Adrenal gland (tissue), 12 donors: ENCODE measurements around the gene ZFYVE19. TPM values are rescaled to one million over a fixed set of nuclear protein-coding genes. Genes with fewer than 3 reads are reported as not detected.
A peak's percentile ranks its signal among the peaks of the same experiment; 100 is the strongest.

ENCODE experiments used
- DNase-seq, 7 donors: peaks; one replicate each; pipeline ENCODE4 v3.0.0-alpha.2; 2019 to 2020
- H3K27ac ChIP-seq, 5 donors: fragments of 200-600 bp; sonication (generic) in 4 of 5; 1 replicate in 3 of 5; 2 replicates in 2 of 5; pipeline versions ENCODE4 v1.5.1 to v1.8.0; 2016 to 2020; ENCODE audit warnings: mild to moderate bottlenecking in 1 of 5
- H3K27me3 ChIP-seq: fragments of 200-600 bp; 2 replicates; pipeline ENCODE4 v1.8.0; 2021
- H3K36me3 ChIP-seq, 2 donors: fragments of 200-600 bp; replicated peaks in 1 of 2; 1 replicate in 1 of 2; 2 replicates in 1 of 2; pipeline versions ENCODE4 v1.5.1 to v1.8.0; 2018 to 2022
- H3K4me1 ChIP-seq, 2 donors: fragments of 200-600 bp; replicated peaks in 1 of 2; 1 replicate in 1 of 2; 2 replicates in 1 of 2; pipeline versions ENCODE4 v1.5.1 to v1.8.0; 2018 to 2021
- H3K4me3 ChIP-seq, 4 donors: fragments of 200-600 bp; sonication (generic) in 3 of 4; one replicate each; pipeline ENCODE4 v1.5.1; 2016 to 2018
- H3K9me3 ChIP-seq, 3 donors: fragments of 200-600 bp; sonication (generic) in 1 of 3; replicated peaks in 1 of 3; 1 replicate in 2 of 3; 2 replicates in 1 of 3; pipeline versions ENCODE4 v1.5.1 to v1.8.0; 2016 to 2021
- CTCF ChIP-seq, 6 experiments: fragments of 450-650 bp in 4 of 6; fragments of 200-600 bp in 2 of 6; sonication (generic) in 1 of 6; IDR thresholded peaks; 1 replicate in 5 of 6; 2 replicates in 1 of 6; pipeline versions ENCODE4 v1.5.1 to v1.8.0; 2016 to 2021; ENCODE audit warnings: antibody characterized with exemption in 6 of 6, mild to moderate bottlenecking in 2 of 6, moderate library complexity in 1 of 6
- POLR2A ChIP-seq, 2 donors: fragments of 450-650 bp; IDR thresholded peaks; one replicate each; pipeline ENCODE4 v1.6.1; 2017; ENCODE audit warnings: antibody characterized with exemption in 2 of 2, mild to moderate bottlenecking in 2 of 2, moderate library complexity in 1 of 2
- WGBS, 4 donors: extraction: QIAGEN DNeasy Blood & Tissue Kit in 2 of 4; methylation state at CpG; one replicate each; pipeline versions ENCODE4 v1.1.5 to v1.1.7; 2013 to 2017; 5-methylcytosine and 5-hydroxymethylcytosine counted together
- intact Hi-C, 2 donors: fragments of 100-400 bp; cut with DNase I; formaldehyde crosslinking; loops; one replicate each; pipeline versions ENCODE4 v1.14.1 to v1.15.0; 2022 to 2023
- polyA plus RNA-seq, 3 donors: library from polyadenylated mRNA; stranded (reverse); fragments of 200-250 nt in 2 of 3; fragments of 350-450 nt in 1 of 3; fragmentation: Illumina TruSeq in 1 of 3; extraction: RNeasy Lipid Tissue Mini Kit (QIAGEN cat#74804) in 1 of 3; gene quantifications; one replicate each; pipeline ENCODE4 v1.2.3, GENCODE V29; 2013 to 2014
- total RNA-seq, 9 donors: library from RNA; depleted of rRNA in 4 of 9; stranded (reverse); fragments of >200 nt in 4 of 9; fragments of 120-200 nt in 1 of 9; fragmentation: NEBNext Ultra II Directional in 1 of 9; extraction: Animal tissue kit (Norgen Biotek cat#: 25700) in 1 of 9; gene quantifications; one replicate each; pipeline versions ENCODE4 v1.1.0 to v1.2.4, GENCODE V29; 2013 to 2023
- donor health status: healthy with polysubstance abuse.
- donor health status: Bipolar disorder and iron deficiency.
- donor health status: DM: yes; HTN: yes; CAD: no.
- donor health status: DM: no; HTN: no; CAD: no.
- donor health status: DM: no; HTN: no; CAD: no.
- donor health status: DM: yes; HTN: yes; CAD: no.

ZFYVE19 gene
- total and polyA plus RNA-seq, 12 donors: 11.0 to 35.1 (median 24.7) TPM

DNA sequence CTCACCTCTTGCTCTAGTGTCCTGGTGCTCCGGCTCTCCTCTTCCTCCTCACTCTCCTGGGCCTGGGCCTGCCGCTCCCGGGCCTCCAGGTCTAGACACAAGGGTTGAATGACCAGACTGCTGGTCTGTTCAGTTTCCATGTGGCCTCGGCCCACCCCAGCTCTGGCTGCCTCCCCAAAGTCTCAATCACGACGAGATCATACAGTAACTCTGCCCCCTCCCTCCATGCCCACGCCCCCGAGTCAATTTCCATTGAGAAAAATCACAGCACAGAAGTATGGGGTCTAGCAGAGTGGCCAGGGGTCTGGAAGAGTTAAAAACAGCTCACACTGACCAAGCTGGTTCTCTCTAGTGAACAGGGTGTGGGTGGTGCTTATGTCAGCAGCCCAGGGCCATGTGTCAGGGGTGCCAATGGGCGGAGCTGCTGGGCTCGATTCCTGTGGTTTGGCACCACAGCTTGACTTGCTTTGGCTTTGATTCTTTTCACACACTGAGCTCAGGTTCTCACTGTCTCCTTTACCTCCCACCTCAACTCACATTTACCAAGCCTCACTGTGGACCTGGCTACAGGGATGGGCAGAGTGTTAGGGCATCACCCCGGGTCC lies 30.2 kb upstream of the ZFYVE19 start:
- Histone ChIP-seq H3K4me1 (no peaks in the 10 kb centered on the region), H3K4me3 (no peak overlapping the region), H3K36me3 (peaks cover 0 to 77% of the 10 kb centered on the region in 2 donors), H3K27me3 (no peaks in the 10 kb centered on the region), H3K27ac (no peak overlapping the region), H3K9me3 (no peaks in the 10 kb centered on the region)
- no peak for TF ChIP-seq POLR2A (IDR thresholded peaks at IDR 0.05)
- TF ChIP-seq CTCF (IDR thresholded peaks at IDR 0.05): no peak
- intact Hi-C loops: no loop called here
- 76 to 84% (median 79%) methylated on average over 8 to 11 of the region's 11 CpGs for WGBS, 4 donors
- peak in 5 of 7 donors; percentile 51 to 77 (median 56) for DNase-seq

DNA sequence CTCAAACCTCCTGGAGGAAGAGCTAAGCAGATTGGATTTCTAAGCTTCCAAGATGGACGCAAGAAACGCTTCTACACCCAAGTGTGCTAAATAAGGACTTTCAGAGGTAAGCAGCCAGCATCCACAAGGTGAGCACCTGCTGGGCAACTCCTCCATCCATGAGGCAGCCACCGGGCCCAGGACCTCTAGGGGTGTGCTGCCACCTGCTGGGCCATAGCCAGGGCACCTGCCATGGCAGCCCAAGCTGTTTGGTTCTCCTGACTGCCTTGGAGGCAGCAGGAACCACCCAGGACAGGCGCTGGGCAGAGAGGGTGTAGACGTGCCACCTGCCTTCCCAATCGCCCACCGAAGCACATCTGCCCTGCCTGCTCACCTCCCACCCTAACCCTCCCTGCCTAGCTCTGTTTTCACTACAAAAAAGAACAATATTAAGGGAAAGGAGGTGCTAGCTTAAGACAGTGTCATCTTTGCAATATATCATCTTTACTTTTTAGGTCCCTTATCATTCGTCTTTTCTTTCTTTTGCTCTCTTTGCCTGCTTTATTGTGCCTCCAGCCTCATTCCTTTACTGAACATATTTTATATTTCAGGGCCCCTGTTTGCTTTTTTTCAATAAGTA lies 24.2 kb upstream of the ZFYVE19 start:
- Histone ChIP-seq H3K36me3 (peaks cover 0 to 21% of the 10 kb centered on the region in 2 donors), H3K27me3 (no peaks in the 10 kb centered on the region), H3K4me1 (peaks cover 0 to 4% of the 10 kb centered on the region in 2 donors), H3K9me3 (no peaks in the 10 kb centered on the region), H3K4me3 (no peak overlapping the region), H3K27ac (no peak overlapping the region)
- intact Hi-C loops: loop anchor here in 1 of 2 donors (10.0 kb wide), 1 partner anchor 112 kb away; the partner anchor contains the start of gene VPS18
- 62 to 90% (median 68%) methylated on average over 7 to 8 of the region's 8 CpGs for WGBS, 4 donors
- peak in 4 of 6 experiments; percentile 39 to 62 (median 50) for TF ChIP-seq CTCF (IDR thresholded peaks at IDR 0.05)
- no peak for TF ChIP-seq POLR2A (IDR thresholded peaks at IDR 0.05)
- DNase-seq: peak in 6 of 7 donors; percentile 39 to 81 (median 58)

DNA sequence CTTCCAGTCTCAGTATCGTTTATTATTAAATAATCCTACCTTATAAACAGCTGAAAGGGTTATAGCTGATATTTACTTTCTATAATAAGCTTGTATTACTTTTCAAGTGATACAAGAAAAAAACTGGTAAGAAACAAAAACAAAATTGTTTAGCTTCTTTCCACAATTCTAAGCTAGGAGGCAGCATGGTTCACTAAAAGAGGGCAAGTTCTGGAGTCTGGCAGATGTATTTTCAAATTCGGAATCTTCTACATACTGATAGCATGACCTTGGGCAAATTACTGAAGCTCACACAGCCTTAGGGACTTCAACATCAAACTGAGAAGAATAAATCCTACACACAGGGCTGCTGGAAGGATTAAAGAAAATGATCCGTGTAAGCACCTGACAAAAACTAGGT lies 21.7 kb upstream of the ZFYVE19 start:
- DNase-seq: peak in 1 of 7 donors; percentile 34
- peak; percentile 12 to 57 (median 44) for TF ChIP-seq CTCF (IDR thresholded peaks at IDR 0.05)
- TF ChIP-seq POLR2A (IDR thresholded peaks at IDR 0.05): no peak
- H3K4me3 ChIP-seq: no peak overlapping the region
- H3K36me3 ChIP-seq: no peaks in the 10 kb centered on the region
- peak overlapping the region in 2 of 5 donors; percentile 42 to 43 for H3K27ac ChIP-seq
- 32 to 53% (median 42%) methylated on average over 3 of the region's 3 CpGs for WGBS, 4 donors
- peaks cover 0 to 12% of the 10 kb centered on the region in 2 donors for H3K4me1 ChIP-seq
- intact Hi-C loops: loop anchor here in 1 of 2 donors (10.0 kb wide), 1 partner anchor 110 kb away; the partner anchor contains the start of gene VPS18
- H3K27me3 ChIP-seq: no peaks in the 10 kb centered on the region
- H3K9me3 ChIP-seq: no peaks in the 10 kb centered on the region

DNA sequence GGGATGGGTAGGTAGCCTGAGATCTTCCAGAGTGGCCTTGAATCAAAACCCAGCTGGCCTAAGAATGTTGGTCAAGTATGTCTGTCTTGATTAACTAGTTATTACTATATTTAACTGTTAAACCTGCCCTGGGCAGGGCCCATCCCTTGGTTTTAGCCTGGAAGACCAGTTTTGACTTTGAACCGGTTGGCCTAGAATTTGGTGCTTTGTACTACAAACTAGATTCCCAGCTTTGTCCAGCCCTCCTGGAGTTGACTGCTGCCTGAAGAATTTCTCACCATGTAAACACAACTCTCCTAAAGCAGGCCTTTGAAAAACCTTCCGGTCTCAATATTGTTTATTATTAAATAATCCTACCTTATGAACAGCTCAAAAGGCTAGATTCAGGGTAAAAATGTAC lies 21.1 kb upstream of the ZFYVE19 start:
- WGBS, 4 donors: 92 to 100% (median 98%) methylated on average over 2 of the region's 2 CpGs
- H3K4me3 ChIP-seq: no peak overlapping the region
- H3K4me1 ChIP-seq: peaks cover 0 to 18% of the 10 kb centered on the region in 2 donors
- intact Hi-C loops: loop anchor here in 1 of 2 donors (10.0 kb wide), 1 partner anchor 109 kb away; the partner anchor contains the start of gene VPS18
- peak overlapping the region in 2 of 5 donors; percentile 42 to 43 for H3K27ac ChIP-seq
- no peaks in the 10 kb centered on the region for H3K27me3 ChIP-seq
- H3K36me3 ChIP-seq: no peaks in the 10 kb centered on the region
- no peak for DNase-seq
- no peak for TF ChIP-seq CTCF (IDR thresholded peaks at IDR 0.05)
- TF ChIP-seq POLR2A (IDR thresholded peaks at IDR 0.05): no peak
- H3K9me3 ChIP-seq: no peaks in the 10 kb centered on the region
